NCI-H1436 (cell line): ENCODE results near the gene ITPR3.

Source experiments
- DNase-seq: peaks from one replicate; lab custom pipeline; 2025; lab: John Stamatoyannopoulos, UW

ITPR3 gene

GRCh38 chr6:33670086-33670660 is 49.1 kb downstream of the ITPR3 start:
- no peak for DNase-seq

- no peak for DNase-seq
These were observed 50.0 kb downstream of the ITPR3 start for GRCh38 chr6:33670971-33671743.

GRCh38 chr6:33671744-33672072 is 50.6 kb downstream of the ITPR3 start:
- no peak for DNase-seq

GRCh38 chr6:33672808-33673207 is 51.7 kb downstream of the ITPR3 start:
- no peak for DNase-seq

GRCh38 chr6:33673851-33674250 is 52.7 kb downstream of the ITPR3 start:
- no peak for DNase-seq

- DNase-seq = no peak
These were observed 54.8 kb downstream of the ITPR3 start for GRCh38 chr6:33675968-33676367.

- DNase-seq = no peak
These were observed 55.5 kb downstream of the ITPR3 start for GRCh38 chr6:33676416-33677142.

GRCh38 chr6:33677143-33677660 is 56.1 kb downstream of the ITPR3 start:
- DNase-seq = no peak

- DNase-seq = no peak
These were observed 56.6 kb downstream of the ITPR3 start for GRCh38 chr6:33677689-33678088.

GRCh38 chr6:33678233-33678931 is 57.3 kb downstream of the ITPR3 start:
- no peak for DNase-seq

GRCh38 chr6:33678932-33679490 is 57.9 kb downstream of the ITPR3 start:
- DNase-seq = no peak

- DNase-seq = no peak
These were observed 58.6 kb downstream of the ITPR3 start for GRCh38 chr6:33679761-33680160.

- no peak for DNase-seq
These were observed 61.2 kb downstream of the ITPR3 start for GRCh38 chr6:33682341-33682740.

- DNase-seq = no peak
These were observed 62.0 kb downstream of the ITPR3 start for GRCh38 chr6:33683051-33683571.

- DNase-seq = no peak
These were observed 62.7 kb downstream of the ITPR3 start for GRCh38 chr6:33683576-33684427.

GRCh38 chr6:33684428-33684896 is 63.3 kb downstream of the ITPR3 start:
- DNase-seq = no peak

GRCh38 chr6:33684983-33685382 is 63.9 kb downstream of the ITPR3 start:
- no peak for DNase-seq

- no peak for DNase-seq
These were observed 64.5 kb downstream of the ITPR3 start for GRCh38 chr6:33685411-33686224.

GRCh38 chr6:33686225-33686924 is 65.3 kb downstream of the ITPR3 start:
- DNase-seq = no peak
